SIG-M5 treated with dmso at 0.1 percent for 504 hours (cell line): ENCODE measurements around the gene RTL1.

Experiments
- DNase-seq: peaks from one replicate; lab custom pipeline; 2025; ENCODE audit not compliant: unreplicated experiment; lab: John Stamatoyannopoulos, UW

The RTL1 gene

GRCh38 chr14:100867631-100868315 is 35.7 kb downstream of the RTL1 start:
- DNase-seq = no peak

DNA sequence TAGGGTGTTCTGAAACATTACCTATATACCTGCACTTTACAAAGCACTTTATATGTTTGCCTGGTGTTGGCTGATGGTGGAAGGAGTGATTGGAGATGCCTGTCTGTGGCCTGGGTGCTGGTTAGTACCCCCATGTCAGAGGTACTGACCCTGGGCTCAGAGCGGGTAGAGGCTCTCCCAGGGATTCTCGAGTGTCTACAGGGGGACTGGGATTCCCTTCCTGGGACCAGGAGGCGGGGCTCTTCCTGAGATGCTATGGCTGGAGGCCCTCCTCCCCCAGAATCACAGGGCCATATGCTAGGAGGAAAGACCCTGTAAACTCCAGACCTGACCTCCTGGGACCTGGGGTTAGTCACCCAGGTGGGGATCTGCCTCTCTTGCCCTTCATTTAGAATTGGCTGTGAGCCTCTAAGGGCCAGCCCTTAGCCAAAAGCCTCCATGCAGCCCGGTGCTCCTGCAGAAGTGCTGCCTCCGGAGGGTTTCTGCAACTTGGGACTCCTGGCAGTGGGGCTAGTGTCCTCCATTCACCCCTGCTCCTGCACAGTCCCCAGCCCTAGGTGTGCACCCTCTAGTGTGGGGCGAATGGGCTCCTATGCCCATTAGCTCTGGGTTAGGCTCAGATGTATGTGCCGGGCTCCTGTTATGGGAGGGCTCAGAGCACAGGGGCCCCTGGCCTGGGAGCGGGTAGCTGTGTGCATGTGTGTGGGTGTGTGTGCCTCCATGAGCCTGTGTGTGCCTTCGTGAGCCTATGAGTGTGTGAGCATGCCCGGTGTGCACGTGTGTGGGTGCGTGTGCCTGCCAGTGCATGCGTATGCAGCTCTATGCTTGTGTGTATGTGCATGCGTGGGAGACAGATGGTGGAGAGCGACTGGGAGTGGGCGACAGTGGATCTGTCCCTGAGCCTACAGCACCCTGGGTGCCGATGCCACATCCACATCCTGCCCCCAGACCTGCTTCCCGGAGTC is 36.6 kb downstream of the RTL1 start:
- DNase-seq = no peak

GRCh38 chr14:100865682-100866591 is 37.6 kb downstream of the RTL1 start:
- no peak for DNase-seq

DNA sequence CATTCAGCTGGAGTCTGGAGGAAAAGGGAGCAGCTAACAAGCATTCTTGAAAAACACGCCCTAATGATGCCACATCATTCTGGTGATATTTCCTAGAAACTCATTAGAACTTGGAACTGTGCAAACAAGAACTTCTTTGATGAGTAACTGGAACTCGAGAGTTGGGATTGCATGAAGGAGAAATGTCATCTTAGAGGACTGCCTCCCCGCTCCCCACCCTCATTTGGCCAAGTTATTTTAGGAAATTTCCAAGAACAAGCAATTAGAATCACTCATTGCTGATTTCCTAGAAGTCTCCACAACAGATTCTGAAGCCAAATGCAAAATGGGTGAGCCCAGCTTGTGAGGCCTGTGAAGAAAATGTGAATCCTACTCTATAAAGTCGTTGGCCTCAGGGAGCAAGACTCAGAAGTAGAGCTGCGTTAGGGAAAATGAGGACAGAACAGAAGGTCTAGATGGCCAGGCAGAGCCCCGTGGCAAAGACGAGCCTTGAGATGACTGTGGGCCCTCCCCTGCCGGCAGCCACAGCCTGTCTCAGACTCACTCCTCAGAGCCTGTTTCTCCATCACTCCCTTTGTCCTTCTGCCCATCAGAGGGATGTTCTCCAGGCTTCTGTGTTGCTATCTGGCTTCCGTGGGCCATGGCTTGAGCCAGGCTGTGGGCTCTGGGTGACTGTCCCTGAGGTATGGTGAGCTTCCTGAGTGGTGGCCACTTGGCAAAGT is 38.4 kb downstream of the RTL1 start:
- DNase-seq = no peak

DNA sequence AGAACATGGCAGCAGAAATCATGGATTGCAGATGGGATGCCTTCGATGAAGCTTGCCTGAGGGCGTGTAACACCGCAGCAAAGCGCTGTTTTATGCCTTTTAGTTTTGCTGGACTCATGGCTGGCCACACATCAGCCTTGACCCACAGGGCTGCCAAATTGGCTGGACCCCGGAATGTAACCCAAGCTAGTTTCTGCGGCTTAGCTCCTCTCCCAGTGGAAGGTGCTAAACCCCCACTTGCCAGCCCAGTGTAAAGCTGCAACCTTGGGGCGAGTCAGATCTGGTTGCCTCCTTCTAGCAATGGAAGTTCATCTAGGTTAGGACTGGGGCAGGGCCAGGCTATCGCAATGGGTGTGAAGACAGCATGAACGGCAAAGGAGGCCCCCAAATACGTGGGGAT is 39.3 kb downstream of the RTL1 start:
- no peak for DNase-seq

- no peak for DNase-seq
Observed at GRCh38 chr14:100862793-100863192, 40.7 kb downstream of the RTL1 start.

- DNase-seq = no peak
Observed at GRCh38 chr14:100862277-100862676, 41.2 kb downstream of the RTL1 start.

GRCh38 chr14:100861937-100862247 is 41.6 kb downstream of the RTL1 start:
- DNase-seq = no peak

DNA sequence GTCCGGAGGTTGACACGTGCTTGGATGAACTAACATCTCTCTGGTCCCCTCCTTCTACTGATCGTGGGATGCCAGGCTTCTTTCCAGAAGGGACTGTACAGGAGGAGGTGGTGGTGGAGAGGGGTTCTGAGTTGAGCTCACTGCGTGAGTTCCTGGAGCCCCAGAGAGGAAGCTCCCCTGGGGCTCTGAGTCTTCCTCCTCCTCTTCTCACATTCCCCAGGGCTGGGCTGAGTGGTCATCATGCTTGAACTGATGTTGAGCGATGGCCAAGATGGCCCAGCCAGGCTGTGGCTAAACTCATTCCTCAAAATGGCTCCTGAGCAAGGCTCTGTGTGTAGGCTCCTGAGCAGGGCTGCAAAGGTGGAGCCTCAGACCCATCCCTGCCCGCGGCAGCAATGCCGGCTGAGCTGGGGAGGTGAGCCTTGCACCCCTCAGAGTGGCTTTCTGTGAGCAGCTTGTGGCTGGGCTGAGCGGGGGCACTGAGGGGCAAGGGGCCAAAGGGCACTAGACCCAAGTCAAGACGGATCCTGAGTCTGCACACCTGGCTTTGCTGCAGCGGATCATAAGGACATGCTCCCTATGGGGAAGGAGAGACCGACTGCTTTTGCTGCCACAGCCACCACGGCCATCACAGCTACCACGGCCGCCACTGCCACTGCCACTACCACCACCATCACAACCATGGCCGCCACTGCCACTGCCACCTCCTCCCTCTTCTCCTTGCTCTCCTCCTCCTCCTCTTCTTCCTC is 42.2 kb downstream of the RTL1 start:
- no peak for DNase-seq

GRCh38 chr14:100860556-100861187 is 42.9 kb downstream of the RTL1 start:
- no peak for DNase-seq

DNA sequence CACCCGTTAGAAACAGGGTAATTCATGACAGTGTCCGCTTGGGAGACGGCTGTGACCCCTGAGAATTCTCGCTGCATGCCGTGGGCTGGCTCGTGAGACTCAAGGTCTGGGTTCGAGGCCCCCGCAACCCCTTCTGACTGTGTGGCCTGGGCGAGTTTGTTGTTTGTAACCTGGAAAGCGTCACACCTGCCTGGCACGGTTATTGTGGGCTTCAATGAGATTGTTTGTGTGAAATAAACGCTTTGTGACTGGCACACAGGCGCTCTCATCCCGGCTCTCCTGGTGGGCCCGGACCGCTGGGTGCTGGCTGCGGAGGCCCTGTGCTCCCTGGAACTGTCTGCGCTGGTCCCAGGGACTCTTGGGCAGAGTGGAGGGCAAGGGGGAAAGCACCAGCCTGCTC is 43.7 kb downstream of the RTL1 start:
- DNase-seq = no peak

DNA sequence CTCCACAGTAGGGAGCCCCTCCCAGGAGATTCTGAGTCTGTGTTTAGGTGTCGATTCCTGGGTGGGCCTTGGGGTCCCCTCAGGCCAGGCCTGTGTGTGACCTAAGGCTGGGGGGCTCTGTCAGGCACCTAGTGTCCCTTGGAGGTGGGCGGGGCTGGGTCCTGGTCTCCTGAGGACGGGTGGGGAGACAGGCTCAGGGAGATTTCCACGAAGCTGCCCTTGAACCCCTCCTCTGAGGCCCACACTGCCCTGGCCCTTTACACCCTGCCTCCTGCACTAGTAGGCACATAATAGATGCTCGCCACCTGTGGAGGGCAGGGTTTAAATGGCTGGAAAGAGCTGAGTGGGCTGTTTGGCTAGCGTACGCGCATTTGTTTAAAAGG is 44.7 kb downstream of the RTL1 start:
- no peak for DNase-seq

DNA sequence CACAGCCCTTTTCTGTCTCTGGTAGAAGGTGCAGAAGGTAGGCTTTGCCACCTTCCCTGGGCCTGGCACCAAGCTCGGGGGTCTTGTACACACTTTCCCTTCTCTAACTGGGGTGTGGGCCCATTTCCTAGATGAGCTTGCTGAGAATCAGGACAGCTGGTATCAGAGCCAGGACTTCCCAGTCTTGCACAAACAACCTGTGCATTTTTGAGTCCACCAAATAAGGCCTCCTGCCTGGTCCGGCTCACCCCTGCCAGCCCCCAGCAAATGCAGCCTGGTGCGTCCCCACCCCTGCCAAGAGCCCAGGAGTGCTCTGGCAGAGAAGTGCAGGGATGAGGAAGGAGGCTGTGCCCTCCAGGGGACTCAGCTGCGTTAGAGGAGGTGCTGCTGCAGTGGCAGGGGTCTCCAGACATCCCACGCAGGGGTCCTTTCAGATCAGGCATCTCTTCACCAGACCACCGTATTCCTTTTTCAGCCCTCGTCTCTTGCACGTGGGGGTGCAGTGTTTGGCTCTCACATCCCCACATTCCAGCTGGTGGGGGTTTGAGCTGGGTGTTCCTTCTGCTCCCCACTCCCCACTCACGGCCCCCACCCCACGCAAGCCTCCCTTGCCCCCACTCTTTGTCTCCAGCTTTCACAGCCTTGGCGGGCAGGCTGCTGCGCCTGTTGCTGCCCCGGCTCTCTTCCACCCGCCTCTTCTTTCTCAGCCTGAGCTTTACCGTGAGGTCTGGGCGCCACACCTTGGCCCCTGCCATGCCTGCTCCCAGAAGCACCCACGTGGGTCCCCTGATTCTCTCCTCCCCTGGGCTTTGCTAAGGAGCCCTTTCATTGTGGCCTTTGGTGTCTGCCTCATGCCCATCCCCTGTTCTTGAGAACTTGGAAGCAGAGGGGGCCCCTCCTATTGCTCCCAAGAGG is 45.3 kb downstream of the RTL1 start:
- no peak for DNase-seq

GRCh38 chr14:100857233-100857922 is 46.1 kb downstream of the RTL1 start:
- DNase-seq = no peak

GRCh38 chr14:100856056-100856950 is 47.2 kb downstream of the RTL1 start:
- DNase-seq = no peak

- DNase-seq = no peak
Observed at GRCh38 chr14:100855256-100855930, 48.1 kb downstream of the RTL1 start.
